Measurements from ENCODE around the gene ZFP69B.

The ZFP69B gene

DNA sequence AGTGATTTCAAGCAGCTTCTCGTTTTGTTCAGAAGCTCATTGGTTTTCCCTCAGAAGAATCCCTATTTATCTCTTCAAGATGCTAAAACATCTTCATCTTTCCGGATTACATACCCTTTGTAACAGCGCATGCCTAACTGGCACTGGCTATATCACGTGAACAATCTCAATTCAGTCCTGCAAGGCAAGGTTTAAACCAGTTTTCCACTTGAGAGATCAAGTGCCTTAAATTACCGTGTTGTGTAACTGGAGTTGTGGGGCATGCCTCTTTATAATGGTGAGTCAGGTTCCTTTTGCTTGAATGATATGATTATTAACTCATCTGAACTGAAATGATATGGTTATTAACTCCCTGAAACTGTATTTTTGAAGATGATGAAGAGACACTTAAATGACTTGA lies 11.0 kb upstream of the ZFP69B start:
- no peak for TF ChIP-seq EZH2 (IDR thresholded peaks at IDR 0.05; ENCODE audit: borderline replicate concordance, low read length)
- H4K20me1 ChIP-seq (ENCODE audit: insufficient read depth, low read length): no peaks in the 10 kb centered on the region
- no peak overlapping the region for H3K9ac ChIP-seq (ENCODE audit: low read length)

DNA sequence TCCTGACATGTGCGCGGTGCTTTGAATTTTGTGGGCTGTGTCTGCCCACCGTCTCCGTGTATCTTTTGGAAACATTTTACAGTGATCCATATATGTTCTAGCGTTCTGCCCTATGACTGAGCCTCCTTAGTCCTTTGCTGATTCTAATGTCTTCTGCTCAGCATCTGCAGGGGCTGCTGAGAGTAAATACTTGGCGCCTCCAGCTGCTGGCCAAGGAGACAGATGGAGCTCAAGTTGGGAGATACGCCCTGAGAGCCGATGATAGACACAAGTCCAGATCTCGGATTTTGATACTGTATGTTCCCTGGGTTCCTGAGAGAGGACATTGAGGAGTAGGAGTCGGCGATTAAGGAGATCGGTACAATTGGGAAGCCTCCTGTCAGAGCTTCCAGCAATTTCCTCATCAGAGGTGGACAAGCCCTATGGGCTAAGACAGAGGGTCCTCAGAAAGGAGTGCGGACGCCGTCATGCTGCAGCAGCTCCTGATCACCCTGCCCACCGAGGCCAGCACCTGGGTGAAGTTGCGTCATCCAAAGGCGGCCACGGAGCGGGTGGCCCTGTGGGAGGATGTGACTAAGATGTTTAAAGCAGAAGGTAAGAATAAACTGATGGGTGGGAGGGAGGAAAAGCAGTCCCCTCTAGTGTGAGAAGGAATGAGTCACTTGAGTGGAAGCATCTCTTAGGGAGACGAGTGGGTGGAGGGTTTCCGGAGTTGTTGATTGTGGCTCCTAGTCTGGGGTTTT lies 390 bp downstream of the ZFP69B start:
- Histone ChIP-seq H2AFZ (ENCODE audit: low read length) (peak overlapping the region; percentile 26; the same call in 1 of the 2 replicates), H3K27ac (ENCODE audit: low read depth, low read length, poor library complexity, severe bottlenecking) (peak overlapping the region; percentile 29), H3K9me2 (ENCODE audit: low read depth, low read length) (no peaks in the 10 kb centered on the region), H3K9me3 (ENCODE audit: low read length) (peaks cover 19% of the 10 kb centered on the region), H3K4me2 (ENCODE audit: low read length) (peak overlapping the region; percentile 84), H3K4me1 (ENCODE audit: insufficient read depth, low read length, severe bottlenecking) (peaks cover 20% of the 10 kb centered on the region), H3K27me3 (ENCODE audit: insufficient read depth, low read length) (no peaks in the 10 kb centered on the region), H3K4me3 (ENCODE audit: low read depth, low read length, poor library complexity, severe bottlenecking) (peak overlapping the region; percentile 72), H3K36me3 (ENCODE audit: insufficient read depth, low read length) (peaks cover 13% of the 10 kb centered on the region), H3F3A (ENCODE audit: insufficient read depth, low read length) (no peaks in the 10 kb centered on the region), H3K9ac (ENCODE audit: low read length) (peak overlapping the region; percentile 82), H3K79me2 (ENCODE audit: insufficient read depth, low read length) (no peaks in the 10 kb centered on the region), H4K20me1 (ENCODE audit: insufficient read depth, low read length) (no peaks in the 10 kb centered on the region)
- TF ChIP-seq, protein P1, sequence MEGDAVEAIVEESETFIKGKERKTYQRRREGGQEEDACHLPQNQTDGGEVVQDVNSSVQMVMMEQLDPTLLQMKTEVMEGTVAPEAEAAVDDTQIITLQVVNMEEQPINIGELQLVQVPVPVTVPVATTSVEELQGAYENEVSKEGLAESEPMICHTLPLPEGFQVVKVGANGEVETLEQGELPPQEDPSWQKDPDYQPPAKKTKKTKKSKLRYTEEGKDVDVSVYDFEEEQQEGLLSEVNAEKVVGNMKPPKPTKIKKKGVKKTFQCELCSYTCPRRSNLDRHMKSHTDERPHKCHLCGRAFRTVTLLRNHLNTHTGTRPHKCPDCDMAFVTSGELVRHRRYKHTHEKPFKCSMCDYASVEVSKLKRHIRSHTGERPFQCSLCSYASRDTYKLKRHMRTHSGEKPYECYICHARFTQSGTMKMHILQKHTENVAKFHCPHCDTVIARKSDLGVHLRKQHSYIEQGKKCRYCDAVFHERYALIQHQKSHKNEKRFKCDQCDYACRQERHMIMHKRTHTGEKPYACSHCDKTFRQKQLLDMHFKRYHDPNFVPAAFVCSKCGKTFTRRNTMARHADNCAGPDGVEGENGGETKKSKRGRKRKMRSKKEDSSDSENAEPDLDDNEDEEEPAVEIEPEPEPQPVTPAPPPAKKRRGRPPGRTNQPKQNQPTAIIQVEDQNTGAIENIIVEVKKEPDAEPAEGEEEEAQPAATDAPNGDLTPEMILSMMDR (IDR thresholded peaks at IDR 0.05; ENCODE audit: low read length): no peak
- TF ChIP-seq EZH2 (IDR thresholded peaks at IDR 0.05; ENCODE audit: borderline replicate concordance, low read length): no peak

More for the DNA sequence above, 11.0 kb upstream of the ZFP69B start:
- Histone ChIP-seq H3K79me2 (ENCODE audit: insufficient read depth, low read length) (no peaks in the 10 kb centered on the region), H3K4me2 (ENCODE audit: low read length) (no peak overlapping the region), H3K4me3 (ENCODE audit: low read depth, low read length, poor library complexity, severe bottlenecking) (no peak overlapping the region), H3K27me3 (ENCODE audit: insufficient read depth, low read length) (no peaks in the 10 kb centered on the region), H2AFZ (ENCODE audit: low read length) (no peak overlapping the region), H3F3A (ENCODE audit: insufficient read depth, low read length) (no peaks in the 10 kb centered on the region), H3K4me1 (ENCODE audit: insufficient read depth, low read length, severe bottlenecking) (no peaks in the 10 kb centered on the region), H3K9me3 (ENCODE audit: low read length) (no peaks in the 10 kb centered on the region), H3K27ac (ENCODE audit: low read depth, low read length, poor library complexity, severe bottlenecking) (no peak overlapping the region), H3K9me2 (ENCODE audit: low read depth, low read length) (no peaks in the 10 kb centered on the region), H3K36me3 (ENCODE audit: insufficient read depth, low read length) (no peaks in the 10 kb centered on the region)

DNA sequence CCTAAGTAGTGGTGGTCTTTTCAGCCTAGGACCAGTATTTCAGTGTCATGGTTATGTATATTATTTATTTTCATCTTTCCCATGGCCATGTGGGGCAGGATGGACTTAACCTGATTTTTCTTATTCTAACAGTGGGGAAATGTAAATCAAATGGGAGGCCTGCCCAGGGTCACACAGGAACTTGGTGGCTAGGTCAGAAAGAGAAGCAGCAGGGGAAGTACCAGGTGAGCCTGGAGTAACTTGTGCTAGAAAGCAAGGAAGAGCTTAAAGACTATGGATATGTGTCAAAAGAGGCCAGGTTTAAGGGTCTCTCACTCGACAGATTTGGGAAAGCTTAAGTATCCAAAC lies 936 bp downstream of the ZFP69B start:
- Histone ChIP-seq H2AFZ (ENCODE audit: low read length) (no peak overlapping the region), H3K27ac (ENCODE audit: low read depth, low read length, poor library complexity, severe bottlenecking) (no peak overlapping the region), H3K79me2 (ENCODE audit: insufficient read depth, low read length) (no peaks in the 10 kb centered on the region), H3K36me3 (ENCODE audit: insufficient read depth, low read length) (peaks cover 16% of the 10 kb centered on the region), H3K4me3 (ENCODE audit: low read depth, low read length, poor library complexity, severe bottlenecking) (peak overlapping the region; percentile 72), H4K20me1 (ENCODE audit: insufficient read depth, low read length) (no peaks in the 10 kb centered on the region), H3K9me2 (ENCODE audit: low read depth, low read length) (no peaks in the 10 kb centered on the region), H3K4me2 (ENCODE audit: low read length) (peak overlapping the region; percentile 84), H3K9me3 (ENCODE audit: low read length) (peaks cover 21% of the 10 kb centered on the region), H3F3A (ENCODE audit: insufficient read depth, low read length) (no peaks in the 10 kb centered on the region), H3K9ac (ENCODE audit: low read length) (peak overlapping the region; percentile 82), H3K4me1 (ENCODE audit: insufficient read depth, low read length, severe bottlenecking) (peaks cover 20% of the 10 kb centered on the region), H3K27me3 (ENCODE audit: insufficient read depth, low read length) (no peaks in the 10 kb centered on the region)
- TF ChIP-seq, protein P1 (IDR thresholded peaks at IDR 0.05; ENCODE audit: low read length): no peak
- TF ChIP-seq EZH2 (IDR thresholded peaks at IDR 0.05; ENCODE audit: borderline replicate concordance, low read length): no peak

DNA sequence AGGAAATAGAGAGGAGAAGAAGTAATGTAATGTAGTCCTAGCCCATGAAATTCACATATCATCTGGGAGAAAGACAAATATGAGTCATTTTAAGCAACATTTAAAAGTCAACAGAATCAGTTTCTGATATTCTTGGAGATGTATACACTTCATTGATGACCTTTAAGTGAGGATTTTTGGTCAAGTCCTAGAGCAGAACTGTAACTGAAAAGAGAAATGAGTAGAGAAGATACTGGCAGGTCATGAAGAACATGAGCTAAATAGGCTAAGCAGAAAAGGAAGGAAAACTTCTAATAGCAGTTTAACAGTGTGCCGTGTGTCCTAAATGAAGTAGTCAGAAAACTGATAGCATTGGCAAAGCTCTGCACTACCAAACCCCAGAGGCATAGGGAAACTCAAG lies 4.6 kb downstream of the ZFP69B start:
- no peaks in the 10 kb centered on the region for H3K9me2 ChIP-seq (ENCODE audit: low read depth, low read length)
- TF ChIP-seq EZH2 (IDR thresholded peaks at IDR 0.05; ENCODE audit: borderline replicate concordance, low read length): no peak
- TF ChIP-seq, protein P1 (IDR thresholded peaks at IDR 0.05; ENCODE audit: low read length): no peak
- H3K36me3 ChIP-seq (ENCODE audit: insufficient read depth, low read length): peaks cover 50% of the 10 kb centered on the region
- peaks cover 12% of the 10 kb centered on the region for H3K4me1 ChIP-seq (ENCODE audit: insufficient read depth, low read length, severe bottlenecking)
- H3K27me3 ChIP-seq (ENCODE audit: insufficient read depth, low read length): no peaks in the 10 kb centered on the region
- no peak overlapping the region for H2AFZ ChIP-seq (ENCODE audit: low read length)
- no peak overlapping the region for H3K4me2 ChIP-seq (ENCODE audit: low read length)
- H3K9me3 ChIP-seq (ENCODE audit: low read length): peaks cover 53% of the 10 kb centered on the region
- H3K9ac ChIP-seq (ENCODE audit: low read length): no peak overlapping the region
- H3K4me3 ChIP-seq (ENCODE audit: low read depth, low read length, poor library complexity, severe bottlenecking): no peak overlapping the region
- H3K27ac ChIP-seq (ENCODE audit: low read depth, low read length, poor library complexity, severe bottlenecking): no peak overlapping the region
- H4K20me1 ChIP-seq (ENCODE audit: insufficient read depth, low read length): no peaks in the 10 kb centered on the region
- no peaks in the 10 kb centered on the region for H3F3A ChIP-seq (ENCODE audit: insufficient read depth, low read length)
- no peaks in the 10 kb centered on the region for H3K79me2 ChIP-seq (ENCODE audit: insufficient read depth, low read length)
